Measurements from ENCODE around the gene THPO. TPM values are rescaled to one million over a fixed set of nuclear protein-coding genes. Genes with fewer than 3 reads are reported as not detected.

The THPO gene
- total RNA-seq, 1 experiment from 2014 or later: not detected

DNA sequence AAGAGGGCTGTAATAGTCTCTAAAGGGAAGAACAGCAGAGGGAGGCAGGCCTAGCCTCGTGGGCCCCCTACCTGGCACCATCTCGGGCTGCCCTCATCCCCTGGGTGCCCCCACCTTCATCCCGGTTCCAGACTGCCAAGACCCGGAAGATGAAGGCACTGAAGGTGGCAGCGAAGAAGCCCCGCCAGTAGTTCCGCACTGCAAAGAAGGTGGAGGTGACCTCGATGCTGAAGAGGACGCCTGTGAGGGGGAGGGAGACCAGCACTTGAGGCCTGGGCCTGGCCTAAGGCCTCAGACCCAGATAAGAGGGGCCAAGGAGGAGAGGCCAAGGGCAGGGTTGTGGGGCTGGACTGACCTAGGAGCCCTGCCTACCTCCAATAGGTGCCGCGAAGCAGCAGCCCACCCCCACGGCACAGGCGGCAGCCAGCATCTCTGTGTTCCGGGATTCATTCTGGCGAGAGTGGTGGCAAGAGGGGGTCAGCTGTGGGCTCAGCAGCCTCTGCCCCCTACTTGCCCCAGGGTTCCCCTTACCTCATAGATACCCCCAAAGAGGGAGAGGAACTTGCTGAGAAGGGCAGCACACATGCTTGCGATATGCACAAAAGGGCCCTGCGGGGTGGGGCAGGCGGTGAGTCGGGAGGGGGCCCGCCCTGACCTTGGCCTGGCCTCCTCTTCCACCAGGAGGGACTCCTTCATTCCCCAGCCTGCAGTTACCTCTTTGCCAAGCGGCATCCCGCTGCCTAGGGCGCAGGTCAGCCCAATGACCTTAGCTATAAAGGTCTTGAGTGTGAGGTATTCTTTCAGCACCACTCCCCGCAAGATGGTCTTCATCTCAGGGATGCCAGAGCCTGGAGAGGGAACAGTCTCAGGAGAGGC is 20.5 kb downstream of the THPO start:
- H4K20me1 ChIP-seq (ENCODE audit: low read length): no peaks in the 10 kb centered on the region
- H3K9me2 ChIP-seq (replicated peaks; ENCODE audit: low read length): no peaks in the 10 kb centered on the region
- H3K36me3 ChIP-seq (ENCODE audit: low read depth, low read length): peaks cover 7% of the 10 kb centered on the region; the same call in 1 of the 2 replicates
- POLR2A ChIA-PET (ENCODE audit: unreplicated experiment): no interaction called here
- no peak overlapping the region for H3K4me3 ChIP-seq (ENCODE audit: low read length)
- no peak overlapping the region for H3K27ac ChIP-seq (ENCODE audit: low read length)
- H3K4me2 ChIP-seq (ENCODE audit: low read length): no peak overlapping the region
- TF ChIP-seq EZH2 (IDR thresholded peaks at IDR 0.05; ENCODE audit: low read length, unreplicated experiment): no peak
- TF ChIP-seq, protein P1, sequence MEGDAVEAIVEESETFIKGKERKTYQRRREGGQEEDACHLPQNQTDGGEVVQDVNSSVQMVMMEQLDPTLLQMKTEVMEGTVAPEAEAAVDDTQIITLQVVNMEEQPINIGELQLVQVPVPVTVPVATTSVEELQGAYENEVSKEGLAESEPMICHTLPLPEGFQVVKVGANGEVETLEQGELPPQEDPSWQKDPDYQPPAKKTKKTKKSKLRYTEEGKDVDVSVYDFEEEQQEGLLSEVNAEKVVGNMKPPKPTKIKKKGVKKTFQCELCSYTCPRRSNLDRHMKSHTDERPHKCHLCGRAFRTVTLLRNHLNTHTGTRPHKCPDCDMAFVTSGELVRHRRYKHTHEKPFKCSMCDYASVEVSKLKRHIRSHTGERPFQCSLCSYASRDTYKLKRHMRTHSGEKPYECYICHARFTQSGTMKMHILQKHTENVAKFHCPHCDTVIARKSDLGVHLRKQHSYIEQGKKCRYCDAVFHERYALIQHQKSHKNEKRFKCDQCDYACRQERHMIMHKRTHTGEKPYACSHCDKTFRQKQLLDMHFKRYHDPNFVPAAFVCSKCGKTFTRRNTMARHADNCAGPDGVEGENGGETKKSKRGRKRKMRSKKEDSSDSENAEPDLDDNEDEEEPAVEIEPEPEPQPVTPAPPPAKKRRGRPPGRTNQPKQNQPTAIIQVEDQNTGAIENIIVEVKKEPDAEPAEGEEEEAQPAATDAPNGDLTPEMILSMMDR (conservative IDR thresholded peaks at IDR 0.05; ENCODE audit: low read depth, low read length): no peak
- no peak for TF ChIP-seq EZH2phosphoT487 (IDR thresholded peaks at IDR 0.05; ENCODE audit: borderline replicate concordance, low read length)
- H3K27me3 ChIP-seq (ENCODE audit: low read length): no peaks in the 10 kb centered on the region
- H2AFZ ChIP-seq (ENCODE audit: low read length): no peak overlapping the region
- BruUV-seq (replicated peaks): no TSS peak
- CTCF ChIA-PET: no interaction called here
- ATAC-seq (no peak), DNase-seq (no peak)
- intact Hi-C loops (cut with micrococcal nuclease): no loop called here
- no peaks in the 10 kb centered on the region for H3F3A ChIP-seq (ENCODE audit: low read length, unreplicated experiment)
- H3K9ac ChIP-seq (ENCODE audit: low read length): no peak overlapping the region
- H3K4me1 ChIP-seq (ENCODE audit: insufficient read depth, low read length): peaks cover 10% of the 10 kb centered on the region
- peaks cover 14% of the 10 kb centered on the region for H3K79me2 ChIP-seq (ENCODE audit: low read length)
- no peaks in the 10 kb centered on the region for H3K9me3 ChIP-seq (ENCODE audit: low read length)

DNA sequence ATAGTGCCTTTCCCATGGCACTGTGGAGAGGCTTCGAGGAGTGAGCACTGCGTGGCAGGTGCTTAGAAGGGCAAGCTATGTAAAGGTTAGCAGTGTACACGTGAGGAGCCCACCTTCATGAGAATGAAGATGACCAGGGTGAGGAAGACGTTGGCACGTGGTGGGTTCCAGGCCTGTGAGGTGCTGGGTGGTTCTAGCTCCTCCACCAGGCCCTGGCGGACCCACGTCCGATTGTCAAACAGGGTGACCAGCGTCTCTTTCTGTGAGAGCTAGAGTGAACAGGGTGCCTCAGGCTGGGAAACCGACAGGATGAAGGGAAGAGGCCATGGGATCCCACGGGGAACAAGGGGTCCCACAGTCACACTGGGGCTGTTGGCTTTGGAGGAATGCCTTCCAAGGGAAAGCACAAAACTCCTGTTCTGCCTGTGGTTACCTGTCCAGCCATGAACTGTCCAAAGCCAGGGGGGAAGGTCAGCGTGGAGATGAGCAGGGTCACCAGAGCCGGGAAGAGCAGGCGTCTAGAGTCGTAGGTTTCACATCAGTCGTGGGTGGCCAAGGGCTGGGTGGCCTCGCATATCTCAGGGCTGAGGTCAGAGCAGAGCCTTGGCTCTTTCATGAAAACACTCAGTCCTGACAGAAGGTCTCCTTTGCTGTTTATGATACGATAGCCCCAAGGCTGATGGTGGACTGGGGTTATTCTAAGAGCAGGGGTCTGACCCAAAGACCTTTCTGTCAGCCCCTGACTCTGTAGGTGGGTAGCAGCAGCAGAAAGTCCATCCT is 22.6 kb downstream of the THPO start:
- Histone ChIP-seq H3K4me2 (ENCODE audit: low read length) (no peak overlapping the region), H3K9me3 (ENCODE audit: low read length) (no peaks in the 10 kb centered on the region), H3K36me3 (ENCODE audit: low read depth, low read length) (peaks cover 9% of the 10 kb centered on the region; the same call in 1 of the 2 replicates), H3K27me3 (ENCODE audit: low read length) (no peaks in the 10 kb centered on the region), H3K4me3 (ENCODE audit: low read length) (no peak overlapping the region), H3K9me2 (replicated peaks; ENCODE audit: low read length) (no peaks in the 10 kb centered on the region), H3K4me1 (ENCODE audit: insufficient read depth, low read length) (peaks cover 5% of the 10 kb centered on the region), H3K27ac (ENCODE audit: low read length) (no peak overlapping the region), H4K20me1 (ENCODE audit: low read length) (no peaks in the 10 kb centered on the region), H3K79me2 (ENCODE audit: low read length) (peaks cover 5% of the 10 kb centered on the region), H2AFZ (ENCODE audit: low read length) (no peak overlapping the region), H3K9ac (ENCODE audit: low read length) (no peak overlapping the region), H3F3A (ENCODE audit: low read length, unreplicated experiment) (no peaks in the 10 kb centered on the region)
- ChIA-PET POLR2A (ENCODE audit: unreplicated experiment) (no interaction called here), CTCF (no interaction called here)
- TF ChIP-seq EZH2phosphoT487 (IDR thresholded peaks at IDR 0.05; ENCODE audit: borderline replicate concordance, low read length) (no peak), EZH2 (IDR thresholded peaks at IDR 0.05; ENCODE audit: low read length, unreplicated experiment) (no peak)
- TF ChIP-seq, protein P1 (conservative IDR thresholded peaks at IDR 0.05; ENCODE audit: low read depth, low read length): no peak
- no TSS peak for BruUV-seq (replicated peaks)
- ATAC-seq (no peak), DNase-seq (no peak)
- intact Hi-C loops (cut with micrococcal nuclease): no loop called here

All from PC-3 (cell line).